ENCODE results near the gene LIN7A.

The LIN7A gene

GRCh38 chr12:80857311-80857710 is 80.4 kb downstream of the LIN7A start:
- H3K4me3 Mint-ChIP-seq = no peak overlapping the region
- DNase-seq (ENCODE audit: low spot score in 2 of 2) (no peak), ATAC-seq (no peak)
- no peak overlapping the region for H3K27ac Mint-ChIP-seq
- peaks cover 9% of the 10 kb centered on the region for H3K9me3 Mint-ChIP-seq
- no peaks in the 10 kb centered on the region for H3K36me3 Mint-ChIP-seq
- H3K4me1 Mint-ChIP-seq = no peaks in the 10 kb centered on the region

- H3K27ac Mint-ChIP-seq = no peak overlapping the region
- ATAC-seq = no peak
These were observed 88.4 kb downstream of the LIN7A start for GRCh38 chr12:80849337-80849736.

GRCh38 chr12:80848858-80849257 is 88.9 kb downstream of the LIN7A start:
- Mint-ChIP-seq H3K36me3 (no peaks in the 10 kb centered on the region), H3K4me3 (no peak overlapping the region), H3K27ac (no peak overlapping the region), H3K9me3 (peaks cover 10% of the 10 kb centered on the region), H3K4me1 (no peaks in the 10 kb centered on the region)
- DNase-seq (ENCODE audit: low spot score in 2 of 2) = no peak
- no peak for ATAC-seq

More at GRCh38 chr12:80849337-80849736, 88.4 kb downstream of the LIN7A start:
- no peak for DNase-seq (ENCODE audit: low spot score in 2 of 2)
- Mint-ChIP-seq H3K9me3 (peaks cover 10% of the 10 kb centered on the region), H3K4me3 (no peak overlapping the region), H3K4me1 (no peaks in the 10 kb centered on the region), H3K36me3 (no peaks in the 10 kb centered on the region)

GRCh38 chr12:80847575-80847974 is 90.2 kb downstream of the LIN7A start:
- ATAC-seq (no peak), DNase-seq (ENCODE audit: low spot score in 2 of 2) (no peak)
- H3K9me3 Mint-ChIP-seq = peaks cover 8% of the 10 kb centered on the region
- H3K4me3 Mint-ChIP-seq = no peak overlapping the region
- no peak overlapping the region for H3K27ac Mint-ChIP-seq
- H3K36me3 Mint-ChIP-seq = no peaks in the 10 kb centered on the region
- H3K4me1 Mint-ChIP-seq = no peaks in the 10 kb centered on the region

GRCh38 chr12:80846952-80847351 is 90.8 kb downstream of the LIN7A start:
- H3K4me1 Mint-ChIP-seq = no peaks in the 10 kb centered on the region
- peaks cover 8% of the 10 kb centered on the region for H3K9me3 Mint-ChIP-seq
- DNase-seq (ENCODE audit: low spot score in 2 of 2) (no peak), ATAC-seq (no peak)
- H3K27ac Mint-ChIP-seq = no peak overlapping the region
- no peak overlapping the region for H3K4me3 Mint-ChIP-seq
- H3K36me3 Mint-ChIP-seq = no peaks in the 10 kb centered on the region

GRCh38 chr12:80845639-80846038 is 92.1 kb downstream of the LIN7A start:
- DNase-seq (ENCODE audit: low spot score in 2 of 2) (no peak), ATAC-seq (no peak)
- Mint-ChIP-seq H3K27ac (no peak overlapping the region), H3K4me3 (no peak overlapping the region), H3K36me3 (no peaks in the 10 kb centered on the region), H3K9me3 (peaks cover 8% of the 10 kb centered on the region), H3K4me1 (no peaks in the 10 kb centered on the region)

GRCh38 chr12:80843969-80844368 is 93.8 kb downstream of the LIN7A start:
- no peaks in the 10 kb centered on the region for H3K4me1 Mint-ChIP-seq
- H3K4me3 Mint-ChIP-seq = no peak overlapping the region
- peaks cover 8% of the 10 kb centered on the region for H3K9me3 Mint-ChIP-seq
- no peak for ATAC-seq
- H3K36me3 Mint-ChIP-seq = no peaks in the 10 kb centered on the region
- no peak for DNase-seq (ENCODE audit: low spot score in 2 of 2)
- H3K27ac Mint-ChIP-seq = no peak overlapping the region

GRCh38 chr12:80838708-80839107 is 99.0 kb downstream of the LIN7A start:
- Mint-ChIP-seq H3K4me3 (no peak overlapping the region), H3K36me3 (no peaks in the 10 kb centered on the region), H3K9me3 (peaks cover 14% of the 10 kb centered on the region), H3K27ac (no peak overlapping the region), H3K4me1 (no peaks in the 10 kb centered on the region)
- no peak for ATAC-seq
- DNase-seq (ENCODE audit: low spot score in 2 of 2) = no peak

- Mint-ChIP-seq H3K4me1 (no peaks in the 10 kb centered on the region), H3K4me3 (no peak overlapping the region), H3K9me3 (peaks cover 18% of the 10 kb centered on the region), H3K27ac (no peak overlapping the region), H3K36me3 (no peaks in the 10 kb centered on the region)
- no peak for DNase-seq (ENCODE audit: low spot score in 2 of 2)
- ATAC-seq = no peak
These were observed 99.6 kb downstream of the LIN7A start for GRCh38 chr12:80838024-80838658.

GRCh38 chr12:80837342-80837978 is 100.3 kb downstream of the LIN7A start:
- Mint-ChIP-seq H3K27ac (no peak overlapping the region), H3K9me3 (peaks cover 18% of the 10 kb centered on the region), H3K4me3 (no peak overlapping the region), H3K4me1 (no peaks in the 10 kb centered on the region), H3K36me3 (no peaks in the 10 kb centered on the region)
- DNase-seq (ENCODE audit: low spot score in 2 of 2) = no peak
- ATAC-seq = no peak

GRCh38 chr12:80834724-80835123 is 103.0 kb downstream of the LIN7A start:
- Mint-ChIP-seq H3K4me3 (no peak overlapping the region), H3K9me3 (peaks cover 21% of the 10 kb centered on the region), H3K27ac (no peak overlapping the region), H3K4me1 (no peaks in the 10 kb centered on the region), H3K36me3 (no peaks in the 10 kb centered on the region)
- no peak for DNase-seq (ENCODE audit: low spot score in 2 of 2)
- no peak for ATAC-seq

- H3K36me3 Mint-ChIP-seq = no peaks in the 10 kb centered on the region
- no peak for ATAC-seq
- H3K27ac Mint-ChIP-seq = no peak overlapping the region
- H3K4me1 Mint-ChIP-seq = no peaks in the 10 kb centered on the region
- H3K4me3 Mint-ChIP-seq = no peak overlapping the region
- DNase-seq (ENCODE audit: low spot score in 2 of 2) = no peak
- peaks cover 24% of the 10 kb centered on the region for H3K9me3 Mint-ChIP-seq
These were observed 107.1 kb downstream of the LIN7A start for GRCh38 chr12:80830533-80831088.

- peaks cover 24% of the 10 kb centered on the region for H3K9me3 Mint-ChIP-seq
- H3K4me3 Mint-ChIP-seq = no peak overlapping the region
- H3K4me1 Mint-ChIP-seq = no peaks in the 10 kb centered on the region
- no peak for DNase-seq (ENCODE audit: low spot score in 2 of 2)
- no peak for ATAC-seq
- no peak overlapping the region for H3K27ac Mint-ChIP-seq
- no peaks in the 10 kb centered on the region for H3K36me3 Mint-ChIP-seq
These were observed 108.0 kb downstream of the LIN7A start for GRCh38 chr12:80829767-80830166.

GRCh38 chr12:80825506-80825905 is 112.2 kb downstream of the LIN7A start:
- Mint-ChIP-seq H3K4me3 (no peak overlapping the region), H3K36me3 (no peaks in the 10 kb centered on the region), H3K27ac (no peak overlapping the region), H3K9me3 (peaks cover 20% of the 10 kb centered on the region), H3K4me1 (no peaks in the 10 kb centered on the region)
- no peak for ATAC-seq
- DNase-seq (ENCODE audit: low spot score in 2 of 2) = no peak

GRCh38 chr12:80823393-80823792 is 114.3 kb downstream of the LIN7A start:
- Mint-ChIP-seq H3K4me1 (no peaks in the 10 kb centered on the region), H3K4me3 (no peak overlapping the region), H3K9me3 (peaks cover 14% of the 10 kb centered on the region), H3K36me3 (no peaks in the 10 kb centered on the region), H3K27ac (no peak overlapping the region)
- no peak for ATAC-seq
- DNase-seq (ENCODE audit: low spot score in 2 of 2) = no peak

- no peak for ATAC-seq
- Mint-ChIP-seq H3K9me3 (peaks cover 10% of the 10 kb centered on the region), H3K4me3 (no peak overlapping the region), H3K4me1 (no peaks in the 10 kb centered on the region), H3K36me3 (no peaks in the 10 kb centered on the region), H3K27ac (no peak overlapping the region)
- no peak for DNase-seq (ENCODE audit: low spot score in 2 of 2)
These were observed 116.2 kb downstream of the LIN7A start for GRCh38 chr12:80821513-80822000.

All from stimulated activated effector memory CD8-positive, alpha-beta T cell treated with anti-CD3 and anti-CD28 coated beads, Interleukin-12 subunit alpha, Interleukin-12 subunit beta, amount 100 ng/mL, for 72 hours (primary cell).